PC-3 (cell line): ENCODE results near the gene BECN2.

ENCODE experiments used
- EZH2 ChIP-seq: fragments of 300-600 bp; sonication (generic); IDR thresholded peaks from one replicate; pipeline ENCODE4 v1.6.1; 2017; ENCODE audit warnings: antibody characterized with exemption, mild to moderate bottlenecking, low read length; ENCODE audit not compliant: unreplicated experiment
- EZH2phosphoT487 ChIP-seq: fragments of 300-600 bp; sonication (generic); IDR thresholded peaks from 2 replicates; pipeline ENCODE4 v1.6.1; 2018; ENCODE audit warnings: mild to moderate bottlenecking, antibody characterized with exemption, low read length, borderline replicate concordance
- TF ChIP-seq, protein P1 (sequence below): fragments of 300-600 bp; sonication (generic); conservative IDR thresholded peaks from 2 replicates; pipeline ENCODE4 v1.5.1; 2017; ENCODE audit warnings: antibody characterized with exemption, low read depth, mild to moderate bottlenecking, low read length

GRCh38 chr1:242004751-242005495 is 47.4 kb downstream of the BECN2 start:
- TF ChIP-seq, protein P1, sequence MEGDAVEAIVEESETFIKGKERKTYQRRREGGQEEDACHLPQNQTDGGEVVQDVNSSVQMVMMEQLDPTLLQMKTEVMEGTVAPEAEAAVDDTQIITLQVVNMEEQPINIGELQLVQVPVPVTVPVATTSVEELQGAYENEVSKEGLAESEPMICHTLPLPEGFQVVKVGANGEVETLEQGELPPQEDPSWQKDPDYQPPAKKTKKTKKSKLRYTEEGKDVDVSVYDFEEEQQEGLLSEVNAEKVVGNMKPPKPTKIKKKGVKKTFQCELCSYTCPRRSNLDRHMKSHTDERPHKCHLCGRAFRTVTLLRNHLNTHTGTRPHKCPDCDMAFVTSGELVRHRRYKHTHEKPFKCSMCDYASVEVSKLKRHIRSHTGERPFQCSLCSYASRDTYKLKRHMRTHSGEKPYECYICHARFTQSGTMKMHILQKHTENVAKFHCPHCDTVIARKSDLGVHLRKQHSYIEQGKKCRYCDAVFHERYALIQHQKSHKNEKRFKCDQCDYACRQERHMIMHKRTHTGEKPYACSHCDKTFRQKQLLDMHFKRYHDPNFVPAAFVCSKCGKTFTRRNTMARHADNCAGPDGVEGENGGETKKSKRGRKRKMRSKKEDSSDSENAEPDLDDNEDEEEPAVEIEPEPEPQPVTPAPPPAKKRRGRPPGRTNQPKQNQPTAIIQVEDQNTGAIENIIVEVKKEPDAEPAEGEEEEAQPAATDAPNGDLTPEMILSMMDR, result no peak
- TF ChIP-seq EZH2, result no peak
- no peak for TF ChIP-seq EZH2phosphoT487
